Measurements from ENCODE around the gene FAM83D. TPM values are rescaled to one million over a fixed set of nuclear protein-coding genes. Genes with fewer than 3 reads are reported as not detected.

The FAM83D gene
- polyA plus RNA-seq, 1 donor from 2014 or later, result 0.75 TPM

DNA sequence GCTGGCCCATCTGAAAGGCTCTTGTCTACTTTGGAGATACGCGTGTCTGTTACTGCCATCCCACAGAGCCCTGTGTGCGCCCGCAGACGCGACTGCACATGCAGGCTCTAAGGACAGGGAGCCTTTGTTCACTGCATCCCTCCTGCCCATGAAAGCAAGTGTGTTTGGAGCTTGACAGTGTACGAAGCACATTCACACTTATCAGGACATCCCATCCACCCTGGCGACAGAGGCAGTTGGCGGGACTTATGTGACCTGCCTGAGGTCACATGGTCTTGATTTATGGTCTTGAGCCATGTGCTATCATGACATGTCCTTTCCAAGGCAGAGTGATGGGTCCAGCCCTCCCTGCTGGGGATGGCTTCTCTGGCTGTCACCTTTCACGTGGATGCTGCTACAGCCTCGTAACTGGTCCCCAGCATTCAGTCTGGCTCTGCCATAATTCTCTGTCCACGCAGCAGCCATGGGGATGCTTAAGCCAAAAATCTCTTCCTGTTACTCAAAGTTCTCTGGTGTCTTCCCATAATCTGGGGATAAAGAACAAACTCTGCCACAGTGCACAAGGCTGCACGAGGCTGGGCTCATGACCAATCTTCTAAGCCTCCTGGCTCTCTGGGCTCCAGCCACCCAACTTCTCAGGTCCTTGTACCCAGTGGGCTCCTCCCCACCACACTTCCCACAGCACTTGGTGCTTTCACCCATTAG lies 36.3 kb upstream of the FAM83D start:
- peaks cover 41 to 51% (median 43%) of the 10 kb centered on the region in 3 donors for H3K4me1 Mint-ChIP-seq
- H3K9me3 Mint-ChIP-seq, result no peaks in the 10 kb centered on the region
- no peaks in the 10 kb centered on the region for H3K27me3 Mint-ChIP-seq
- H3K4me3 Mint-ChIP-seq, result peak overlapping the region in 1 of 4 donors; percentile 74
- H3K36me3 Mint-ChIP-seq, result peaks cover 6% of the 10 kb centered on the region
- H3K27ac Mint-ChIP-seq, result peak overlapping the region; percentile 68 to 94 (median 89)

DNA sequence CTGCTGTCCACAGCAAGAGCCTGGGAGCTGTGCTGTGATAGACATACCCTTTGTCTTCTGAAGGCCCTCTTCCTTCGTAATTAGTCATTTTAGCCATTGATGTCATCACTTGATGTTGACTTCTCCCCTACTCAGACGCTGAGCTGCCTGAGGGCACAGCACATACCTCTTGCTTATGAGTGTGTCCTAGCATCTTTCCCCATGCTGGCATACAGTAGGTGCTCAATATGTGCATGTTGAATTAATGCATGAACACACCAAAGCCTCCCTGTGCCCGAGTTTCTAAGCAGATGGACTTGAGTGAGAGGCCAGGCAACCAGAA lies 35.8 kb upstream of the FAM83D start:
- Mint-ChIP-seq H3K4me1 (peaks cover 41 to 47% (median 43%) of the 10 kb centered on the region in 3 donors), H3K27me3 (no peaks in the 10 kb centered on the region), H3K36me3 (peaks cover 6% of the 10 kb centered on the region), H3K27ac (peak overlapping the region; percentile 68 to 94 (median 89)), H3K4me3 (peak overlapping the region in 1 of 4 donors; percentile 74), H3K9me3 (no peaks in the 10 kb centered on the region)

DNA sequence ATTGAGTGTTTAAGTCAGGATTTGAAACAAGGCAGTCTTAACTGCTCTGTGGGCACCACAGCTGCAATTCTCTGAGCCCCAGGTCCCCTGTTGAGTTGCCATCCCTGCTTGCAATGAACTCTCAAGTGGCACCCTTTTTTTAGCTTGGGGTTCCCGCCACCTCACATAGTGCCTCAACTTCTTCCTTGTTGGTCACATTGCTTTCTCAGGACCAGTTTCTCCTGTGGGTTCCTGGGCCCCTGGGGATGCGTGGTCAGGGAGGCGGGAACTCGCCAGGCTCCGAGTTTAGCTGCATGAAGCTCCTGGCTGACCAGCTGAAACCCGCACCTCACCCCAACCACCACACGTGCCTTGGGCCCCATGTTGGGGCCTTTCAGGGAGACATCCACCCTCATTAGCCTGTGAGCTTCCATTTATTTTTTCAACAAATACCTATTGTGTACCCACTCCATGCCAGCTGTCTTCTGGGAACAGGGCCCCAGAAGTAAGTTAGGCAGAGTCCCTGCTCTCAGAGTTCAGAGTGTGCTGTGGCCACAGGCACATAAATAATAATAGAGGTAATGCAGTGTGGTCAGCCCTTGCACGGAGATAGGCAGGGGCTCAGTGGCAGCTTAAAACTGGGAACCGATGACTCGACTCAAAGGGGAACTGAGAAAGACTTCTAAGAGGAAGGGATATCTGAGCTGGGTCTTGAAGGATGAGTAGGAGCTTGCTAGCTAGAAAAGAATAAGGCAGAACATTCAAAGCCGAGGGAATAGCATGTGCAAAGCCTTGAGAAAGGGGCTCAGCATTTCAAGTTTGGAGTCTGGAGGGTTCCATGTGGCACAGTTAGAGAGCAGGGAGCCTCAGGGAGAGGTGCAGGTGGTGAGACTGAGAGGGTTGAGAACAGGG lies 33.9 kb upstream of the FAM83D start:
- peaks cover 35 to 39% (median 35%) of the 10 kb centered on the region in 3 donors for H3K4me1 Mint-ChIP-seq
- peaks cover 5% of the 10 kb centered on the region for H3K36me3 Mint-ChIP-seq

DNA sequence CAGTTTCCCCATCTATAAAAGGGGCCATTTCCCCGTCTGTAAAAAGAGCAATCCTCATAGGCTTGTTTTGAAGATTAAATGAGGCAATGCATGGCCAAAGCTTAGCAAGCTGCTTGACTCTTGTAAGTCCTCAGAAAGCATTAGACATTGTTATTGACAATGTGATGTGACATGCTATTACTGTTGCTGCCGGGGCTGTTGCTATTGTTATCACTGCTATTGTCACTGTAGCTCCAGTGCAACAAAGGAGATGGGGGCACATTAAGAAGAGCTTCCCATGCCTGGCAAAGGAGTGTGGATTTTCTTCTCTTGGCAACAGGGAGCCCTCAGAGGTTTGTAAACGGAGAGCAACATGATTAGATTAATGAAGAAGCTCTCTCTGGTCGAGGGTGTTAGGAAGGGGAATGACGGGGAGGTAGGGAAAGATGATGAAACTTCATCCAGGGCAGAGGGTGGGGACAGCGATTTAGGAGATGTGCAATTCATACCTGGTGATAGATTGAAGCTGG lies 33.1 kb upstream of the FAM83D start:
- Mint-ChIP-seq H3K4me3 (peak overlapping the region; percentile 5 to 94 (median 74)), H3K4me1 (peaks cover 34 to 35% (median 35%) of the 10 kb centered on the region in 3 donors), H3K9me3 (no peaks in the 10 kb centered on the region), H3K36me3 (peaks cover 5% of the 10 kb centered on the region), H3K27me3 (no peaks in the 10 kb centered on the region), H3K27ac (peak overlapping the region; percentile 89 to 99 (median 98))

More for the DNA sequence above, 33.9 kb upstream of the FAM83D start:
- Mint-ChIP-seq H3K27me3 (no peaks in the 10 kb centered on the region), H3K9me3 (no peaks in the 10 kb centered on the region), H3K4me3 (peak overlapping the region; percentile 38 to 70 (median 58)), H3K27ac (peak overlapping the region; percentile 89 to 99 (median 98))

DNA sequence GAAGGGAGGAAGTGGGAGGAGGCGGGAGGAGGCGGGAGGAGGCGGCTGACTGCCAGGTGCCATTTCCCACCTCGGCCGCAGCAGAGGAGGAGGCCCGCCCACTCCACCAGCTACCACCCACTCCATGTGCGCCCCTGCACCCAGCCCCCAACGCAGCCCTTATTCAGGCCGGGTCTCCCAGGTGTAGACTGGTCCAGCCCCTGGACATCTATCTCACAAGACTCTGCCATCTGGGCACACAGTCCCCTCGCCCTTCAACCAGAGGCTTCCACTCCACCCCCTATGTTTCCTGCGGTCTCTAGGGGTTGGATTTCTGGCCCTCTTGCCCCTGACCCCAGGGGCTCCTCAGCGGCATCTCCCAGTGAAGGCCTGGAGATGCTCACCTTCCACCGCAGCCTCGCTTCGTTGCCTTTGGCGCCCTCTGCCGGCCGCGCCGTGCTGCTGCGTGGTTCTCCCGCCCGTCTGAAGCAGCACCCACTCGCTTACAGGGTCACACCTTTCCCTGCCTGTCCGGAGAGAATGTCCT lies 32.6 kb upstream of the FAM83D start:
- H3K4me1 Mint-ChIP-seq, result peaks cover 34 to 35% (median 35%) of the 10 kb centered on the region in 3 donors
- H3K27me3 Mint-ChIP-seq, result no peaks in the 10 kb centered on the region
- peak overlapping the region in 3 of 4 donors; percentile 64 to 94 (median 85) for H3K4me3 Mint-ChIP-seq
- no peaks in the 10 kb centered on the region for H3K9me3 Mint-ChIP-seq
- peak overlapping the region; percentile 89 to 99 (median 98) for H3K27ac Mint-ChIP-seq
- peaks cover 5% of the 10 kb centered on the region for H3K36me3 Mint-ChIP-seq

DNA sequence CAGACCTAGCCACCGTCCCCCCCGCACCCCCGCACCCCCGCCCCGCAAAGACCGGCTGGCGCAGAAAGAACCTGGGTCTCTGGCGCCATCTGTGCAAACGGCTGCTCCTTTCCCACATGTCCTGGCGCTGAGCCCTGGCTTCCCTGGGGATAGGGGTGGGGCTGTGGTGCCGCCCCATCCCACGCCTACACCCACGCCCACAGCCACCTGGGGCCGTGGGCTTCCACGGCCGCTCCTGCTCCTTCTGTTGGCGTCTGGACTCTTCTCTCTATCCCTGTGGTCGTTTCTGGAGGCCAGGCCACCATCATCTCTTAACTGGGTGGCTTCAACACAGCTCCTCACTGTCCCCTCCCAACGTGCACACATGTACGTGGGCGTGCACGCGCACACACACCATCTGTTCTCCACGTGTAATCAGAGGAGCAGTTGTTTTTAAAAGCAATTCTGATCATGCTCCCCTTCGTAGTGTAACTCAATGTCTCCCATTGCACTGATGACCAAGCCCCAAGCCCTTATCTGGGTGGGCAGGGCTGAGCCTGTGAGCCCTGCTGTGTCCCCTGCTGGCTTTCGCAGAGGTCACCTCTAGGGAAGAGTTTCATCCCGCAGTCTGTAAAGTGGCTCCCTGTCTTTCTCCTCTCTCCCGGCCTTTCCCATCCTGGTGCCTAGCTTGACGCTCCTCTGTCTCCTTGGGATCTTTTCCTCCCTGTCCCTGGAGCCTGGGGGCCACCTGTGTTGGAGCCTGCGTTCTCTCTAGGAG lies 31.9 kb upstream of the FAM83D start:
- Mint-ChIP-seq H3K27ac (peak overlapping the region; percentile 89 to 99 (median 92)), H3K4me1 (peaks cover 32 to 35% (median 33%) of the 10 kb centered on the region in 3 donors), H3K27me3 (no peaks in the 10 kb centered on the region), H3K9me3 (no peaks in the 10 kb centered on the region), H3K4me3 (peak overlapping the region; percentile 44 to 94 (median 68)), H3K36me3 (peaks cover 5% of the 10 kb centered on the region)

DNA sequence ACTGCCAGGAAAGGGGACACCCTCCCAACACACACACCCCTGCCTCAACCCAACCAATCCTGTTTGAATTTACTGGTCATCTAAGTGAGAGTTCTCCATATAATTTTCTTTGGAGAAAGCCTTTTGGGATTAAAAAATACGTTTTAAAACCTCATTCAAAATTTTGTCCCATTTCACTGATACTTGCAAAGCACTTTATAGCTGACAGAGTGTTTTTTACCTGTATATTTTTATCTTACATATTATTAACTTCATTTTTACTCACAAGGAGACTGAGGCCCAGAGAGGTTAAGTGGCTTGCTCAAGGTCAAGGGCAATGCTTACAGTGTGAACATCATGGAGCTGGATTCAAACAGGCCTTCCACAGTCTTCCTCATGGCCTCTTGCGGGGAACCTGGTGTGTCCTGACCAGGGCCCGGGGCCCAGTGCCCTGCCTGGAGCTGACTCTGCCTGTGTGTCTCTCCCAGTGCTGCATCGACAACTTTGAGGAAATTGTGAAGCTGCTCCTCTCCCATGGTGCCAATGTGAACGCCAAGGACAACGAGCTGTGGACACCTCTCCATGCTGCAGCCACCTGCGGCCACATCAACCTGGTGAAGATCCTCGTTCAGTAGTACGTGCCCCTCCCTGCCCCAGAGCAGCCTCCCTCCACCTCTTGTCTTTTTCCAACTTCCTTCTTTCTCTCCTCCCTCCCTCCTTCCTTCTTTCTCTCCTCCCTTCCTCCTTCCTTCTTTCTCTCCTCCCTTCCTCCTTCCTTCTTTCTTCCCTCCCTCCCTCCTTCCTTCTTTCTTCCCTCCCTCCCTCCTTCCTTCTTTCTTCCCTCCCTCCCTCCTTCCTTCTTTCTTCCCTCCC lies 30.9 kb upstream of the FAM83D start:
- Mint-ChIP-seq H3K4me1 (peaks cover 29 to 31% (median 29%) of the 10 kb centered on the region in 3 donors), H3K27me3 (no peaks in the 10 kb centered on the region), H3K4me3 (no peak overlapping the region), H3K9me3 (no peaks in the 10 kb centered on the region), H3K36me3 (peaks cover 4% of the 10 kb centered on the region), H3K27ac (no peak overlapping the region)

DNA sequence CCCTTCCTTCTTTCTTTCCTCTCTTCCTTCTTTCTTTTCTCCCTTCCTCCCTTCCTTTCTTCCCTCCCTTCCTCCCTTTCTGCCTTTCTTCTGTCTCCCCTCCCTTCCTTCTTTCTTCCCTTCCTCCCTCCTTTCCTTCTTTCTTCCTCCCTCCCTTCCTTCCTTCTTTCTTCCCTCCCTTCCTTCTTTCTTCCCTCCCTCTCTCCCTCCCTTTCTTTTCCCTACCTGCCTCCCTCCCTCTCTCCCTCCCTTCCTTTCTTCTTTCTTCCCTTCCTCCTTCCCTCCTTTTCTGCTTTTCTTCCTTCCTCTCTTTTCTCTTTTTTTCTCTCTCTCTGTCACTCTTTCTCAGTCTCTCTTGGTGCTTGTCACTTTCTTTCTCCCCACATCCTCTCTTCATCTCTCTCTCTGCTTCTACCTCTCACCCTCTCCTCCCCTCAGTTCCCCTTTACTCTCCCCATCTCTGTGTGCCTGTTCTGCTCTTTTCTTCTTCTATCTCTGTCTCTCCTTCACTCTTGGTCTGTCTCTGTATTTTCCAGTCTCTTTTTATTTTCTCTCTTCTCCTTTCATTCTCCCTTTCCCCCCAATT lies 30.1 kb upstream of the FAM83D start:
- Mint-ChIP-seq H3K36me3 (peaks cover 4% of the 10 kb centered on the region), H3K4me3 (peak overlapping the region in 1 of 4 donors; percentile 74)

DNA sequence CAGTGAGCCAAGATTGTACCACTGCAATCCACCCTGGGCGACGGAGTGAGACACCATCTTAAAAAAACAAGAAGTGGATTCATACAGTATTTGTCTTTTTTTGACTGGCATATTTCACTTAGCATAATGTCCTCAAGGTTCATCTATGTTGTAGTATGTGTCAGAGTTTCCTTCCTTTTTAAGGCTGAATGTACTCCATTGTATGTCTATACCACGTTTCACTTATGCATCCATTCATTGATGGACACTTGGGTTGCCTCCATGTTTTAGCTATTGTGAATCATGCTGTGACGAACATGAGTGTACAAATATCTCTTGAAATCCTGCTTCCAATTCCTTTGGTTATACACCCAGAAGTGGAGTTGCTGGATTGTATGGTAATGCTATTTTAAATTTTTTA lies 28.9 kb upstream of the FAM83D start:
- Mint-ChIP-seq H3K9me3 (no peaks in the 10 kb centered on the region), H3K27ac (peak overlapping the region in 2 of 3 donors; percentile 17 to 42), H3K27me3 (no peaks in the 10 kb centered on the region), H3K4me1 (peaks cover 21 to 24% (median 23%) of the 10 kb centered on the region in 3 donors), H3K4me3 (no peak overlapping the region), H3K36me3 (peaks cover 4% of the 10 kb centered on the region)

More for the DNA sequence above, 30.1 kb upstream of the FAM83D start:
- peak overlapping the region in 1 of 3 donors; percentile 13 for H3K27ac Mint-ChIP-seq
- H3K9me3 Mint-ChIP-seq, result no peaks in the 10 kb centered on the region
- H3K4me1 Mint-ChIP-seq, result peaks cover 24 to 28% (median 27%) of the 10 kb centered on the region in 3 donors
- H3K27me3 Mint-ChIP-seq, result no peaks in the 10 kb centered on the region

DNA sequence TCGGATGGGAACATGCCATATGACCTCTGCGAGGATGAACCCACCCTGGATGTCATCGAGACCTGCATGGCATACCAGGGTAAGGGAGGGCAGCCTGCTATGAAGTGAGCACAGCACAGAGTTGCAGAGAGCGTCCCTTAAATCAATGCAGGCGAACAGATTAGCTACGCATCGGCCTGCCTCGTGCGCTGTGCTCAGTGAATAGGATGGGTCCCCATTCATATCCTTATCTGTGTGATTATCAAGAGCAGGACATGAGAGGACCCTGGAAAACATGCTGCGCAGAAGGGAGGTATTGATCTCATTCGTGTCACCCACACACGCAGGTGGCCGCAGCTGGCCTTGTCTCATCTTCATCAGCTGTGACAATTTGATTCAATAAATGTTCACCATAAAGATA lies 25.6 kb upstream of the FAM83D start:
- H3K27ac Mint-ChIP-seq, result peak overlapping the region in 1 of 3 donors; percentile 36
- H3K9me3 Mint-ChIP-seq, result peaks cover 0 to 2% (median 0%) of the 10 kb centered on the region in 3 donors
- H3K4me3 Mint-ChIP-seq, result no peak overlapping the region
- no peaks in the 10 kb centered on the region for H3K27me3 Mint-ChIP-seq
- peaks cover 12% of the 10 kb centered on the region for H3K36me3 Mint-ChIP-seq
- H3K4me1 Mint-ChIP-seq, result peaks cover 0 to 2% (median 2%) of the 10 kb centered on the region in 3 donors

DNA sequence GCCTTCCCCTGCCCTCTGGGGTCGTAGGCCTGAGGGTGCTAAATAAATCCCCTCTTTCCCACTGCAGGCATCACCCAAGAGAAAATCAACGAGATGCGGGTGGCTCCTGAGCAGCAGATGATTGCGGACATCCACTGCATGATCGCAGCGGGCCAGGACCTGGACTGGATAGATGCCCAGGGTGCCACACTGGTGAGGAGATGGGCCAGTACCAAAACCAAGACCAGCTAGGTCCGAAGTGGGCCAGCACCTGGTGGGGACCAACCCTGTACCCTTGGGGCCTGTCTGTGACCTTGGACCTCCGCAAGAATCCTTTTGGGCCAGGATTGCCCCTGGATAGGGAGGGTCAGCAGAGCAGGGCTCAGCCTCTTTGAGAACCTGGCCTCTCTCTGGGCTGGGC lies 23.6 kb upstream of the FAM83D start:
- H3K27ac Mint-ChIP-seq, result peak overlapping the region in 1 of 3 donors; percentile 80
- no peak overlapping the region for H3K4me3 Mint-ChIP-seq

DNA sequence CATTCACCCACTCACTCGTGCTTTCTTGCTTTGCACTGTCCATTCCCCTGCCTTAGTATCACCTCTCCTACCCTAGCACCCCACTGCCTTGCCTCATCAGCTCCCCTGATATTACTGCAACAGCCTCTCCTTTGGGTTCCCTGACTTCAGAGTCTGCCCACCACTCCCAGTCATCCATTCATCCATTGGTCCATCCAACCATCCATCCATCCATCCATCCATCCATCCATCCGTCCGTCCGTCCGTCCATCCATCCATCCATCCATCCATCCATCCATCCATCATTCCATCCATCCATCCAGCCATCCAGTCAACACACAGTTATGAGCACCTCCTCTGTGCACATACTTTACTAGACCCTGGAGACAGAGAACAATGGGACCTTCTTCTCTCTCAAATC lies 22.9 kb upstream of the FAM83D start:
- Mint-ChIP-seq H3K27me3 (no peaks in the 10 kb centered on the region), H3K9me3 (peaks cover 0 to 2% (median 0%) of the 10 kb centered on the region in 3 donors), H3K27ac (peak overlapping the region in 1 of 3 donors; percentile 5), H3K4me1 (peaks cover 0 to 2% (median 2%) of the 10 kb centered on the region in 3 donors), H3K4me3 (peak overlapping the region in 1 of 4 donors; percentile 30), H3K36me3 (peaks cover 10% of the 10 kb centered on the region)

More for the DNA sequence above, 23.6 kb upstream of the FAM83D start:
- H3K27me3 Mint-ChIP-seq, result no peaks in the 10 kb centered on the region
- H3K36me3 Mint-ChIP-seq, result peaks cover 10% of the 10 kb centered on the region
- peaks cover 0 to 2% (median 0%) of the 10 kb centered on the region in 3 donors for H3K9me3 Mint-ChIP-seq
- H3K4me1 Mint-ChIP-seq, result peaks cover 0 to 2% (median 2%) of the 10 kb centered on the region in 3 donors

DNA sequence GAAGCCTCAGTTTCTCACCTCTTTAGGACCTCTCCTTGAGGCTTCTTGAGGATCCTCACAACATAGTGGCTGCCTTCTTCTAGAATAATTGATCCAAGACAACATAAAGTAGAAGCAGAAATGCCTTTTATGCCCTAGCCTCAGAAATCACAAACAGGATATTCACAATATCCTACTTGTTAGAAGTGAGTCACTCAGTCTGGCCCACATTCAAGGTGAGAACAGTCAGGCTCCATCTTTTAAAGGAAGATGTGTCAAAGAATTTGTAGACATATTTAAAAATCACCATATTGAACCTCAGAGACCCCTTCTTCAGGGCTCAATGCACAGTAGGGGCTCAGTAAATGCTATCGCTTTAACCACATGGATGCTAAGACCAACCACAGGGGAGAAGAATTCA lies 20.8 kb upstream of the FAM83D start:
- Mint-ChIP-seq H3K27ac (no peak overlapping the region), H3K9me3 (peaks cover 0 to 2% (median 0%) of the 10 kb centered on the region in 3 donors), H3K4me1 (peaks cover 0 to 2% (median 2%) of the 10 kb centered on the region in 3 donors), H3K36me3 (peaks cover 14% of the 10 kb centered on the region), H3K4me3 (no peak overlapping the region), H3K27me3 (no peaks in the 10 kb centered on the region)
